ENCODE data around the gene GCSAML. TPM values are rescaled to one million over a fixed set of nuclear protein-coding genes. Genes with fewer than 3 reads are reported as not detected.

Gene GCSAML
- total RNA-seq, 1 donor from 2014 or later = not detected

DNA sequence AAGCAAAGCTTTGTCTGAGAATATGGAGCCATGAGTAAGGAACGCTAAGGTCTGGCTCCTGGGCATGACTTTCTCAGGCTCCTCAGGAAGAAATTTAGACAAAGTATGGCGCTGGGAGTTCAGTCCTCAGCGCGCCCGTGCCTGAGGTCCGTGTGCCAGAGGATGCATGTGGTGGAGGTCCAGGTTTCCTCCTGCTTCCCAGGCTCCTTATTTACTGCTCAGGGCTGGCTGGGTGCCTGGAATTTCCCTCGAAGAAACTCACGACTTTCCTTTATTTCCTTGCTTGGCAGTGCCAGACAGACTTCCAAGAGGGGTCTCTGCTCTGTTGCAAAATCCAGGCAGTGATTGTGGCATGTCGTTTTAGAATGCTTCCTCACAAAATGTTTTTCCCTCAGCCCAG lies 13.3 kb downstream of the GCSAML start:
- Mint-ChIP-seq H3K27ac (ENCODE audit: unreplicated experiment) (no peak overlapping the region), H3K27me3 (ENCODE audit: low read depth) (no peaks in the 10 kb centered on the region), H3K9me3 (ENCODE audit: low read depth) (no peaks in the 10 kb centered on the region), H3K4me3 (ENCODE audit: unreplicated experiment) (no peak overlapping the region), H3K4me1 (ENCODE audit: low read depth) (peaks cover 5% of the 10 kb centered on the region), H3K36me3 (ENCODE audit: low read depth) (no peaks in the 10 kb centered on the region)
- no peak for DNase-seq (ENCODE audit: low spot score)
- TF ChIP-seq, protein P1, sequence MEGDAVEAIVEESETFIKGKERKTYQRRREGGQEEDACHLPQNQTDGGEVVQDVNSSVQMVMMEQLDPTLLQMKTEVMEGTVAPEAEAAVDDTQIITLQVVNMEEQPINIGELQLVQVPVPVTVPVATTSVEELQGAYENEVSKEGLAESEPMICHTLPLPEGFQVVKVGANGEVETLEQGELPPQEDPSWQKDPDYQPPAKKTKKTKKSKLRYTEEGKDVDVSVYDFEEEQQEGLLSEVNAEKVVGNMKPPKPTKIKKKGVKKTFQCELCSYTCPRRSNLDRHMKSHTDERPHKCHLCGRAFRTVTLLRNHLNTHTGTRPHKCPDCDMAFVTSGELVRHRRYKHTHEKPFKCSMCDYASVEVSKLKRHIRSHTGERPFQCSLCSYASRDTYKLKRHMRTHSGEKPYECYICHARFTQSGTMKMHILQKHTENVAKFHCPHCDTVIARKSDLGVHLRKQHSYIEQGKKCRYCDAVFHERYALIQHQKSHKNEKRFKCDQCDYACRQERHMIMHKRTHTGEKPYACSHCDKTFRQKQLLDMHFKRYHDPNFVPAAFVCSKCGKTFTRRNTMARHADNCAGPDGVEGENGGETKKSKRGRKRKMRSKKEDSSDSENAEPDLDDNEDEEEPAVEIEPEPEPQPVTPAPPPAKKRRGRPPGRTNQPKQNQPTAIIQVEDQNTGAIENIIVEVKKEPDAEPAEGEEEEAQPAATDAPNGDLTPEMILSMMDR (IDR thresholded peaks at IDR 0.05) = no peak

DNA sequence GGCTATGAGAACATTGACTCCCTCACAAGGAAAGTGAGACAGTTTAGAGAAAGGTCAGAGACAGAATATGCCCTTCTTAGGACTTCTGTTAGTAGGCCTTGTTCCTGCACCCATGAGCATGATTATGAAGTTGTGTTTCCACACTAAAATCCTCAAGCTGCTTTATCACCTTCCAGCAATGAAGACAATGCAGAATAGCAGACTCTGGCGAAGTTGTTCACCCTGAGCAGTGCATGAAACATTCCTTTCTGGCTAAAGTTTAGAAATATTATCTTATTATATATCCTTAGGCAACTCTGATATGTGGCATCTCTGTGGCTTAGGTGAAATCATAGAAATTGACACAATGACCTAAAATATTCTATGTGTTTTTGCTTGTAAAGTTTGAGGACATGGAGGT lies 25.3 kb downstream of the GCSAML start:
- no peak overlapping the region for H3K27ac Mint-ChIP-seq (ENCODE audit: unreplicated experiment)
- H3K27me3 Mint-ChIP-seq (ENCODE audit: low read depth) = peaks cover 1% of the 10 kb centered on the region
- peaks cover 27% of the 10 kb centered on the region for H3K9me3 Mint-ChIP-seq (ENCODE audit: low read depth)
- H3K4me3 Mint-ChIP-seq (ENCODE audit: unreplicated experiment) = no peak overlapping the region
- DNase-seq (ENCODE audit: low spot score) = no peak
- TF ChIP-seq, protein P1 (IDR thresholded peaks at IDR 0.05) = no peak
- H3K4me1 Mint-ChIP-seq (ENCODE audit: low read depth) = no peaks in the 10 kb centered on the region
- H3K36me3 Mint-ChIP-seq (ENCODE audit: low read depth) = peaks cover 3% of the 10 kb centered on the region

DNA sequence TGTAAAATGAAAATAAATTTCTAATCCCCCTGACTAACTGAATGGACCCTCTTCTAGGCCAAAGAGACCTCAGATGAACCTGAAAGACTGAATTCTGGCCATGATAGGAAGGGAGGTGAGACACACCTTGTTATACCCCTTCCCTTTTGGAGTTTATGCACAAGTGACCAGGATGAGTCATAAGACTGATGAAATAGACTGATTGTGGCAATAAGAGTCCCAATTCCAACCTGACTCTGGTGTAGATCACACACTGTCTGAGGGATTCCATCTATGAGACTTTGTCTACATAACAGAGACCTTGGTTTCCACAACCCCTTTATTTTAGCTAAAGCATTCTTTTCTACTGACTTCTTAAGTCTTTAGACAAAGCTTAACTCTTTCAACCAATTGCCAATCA lies 25.7 kb downstream of the GCSAML start:
- Mint-ChIP-seq H3K9me3 (ENCODE audit: low read depth) (peaks cover 22% of the 10 kb centered on the region), H3K27ac (ENCODE audit: unreplicated experiment) (no peak overlapping the region), H3K27me3 (ENCODE audit: low read depth) (peaks cover 1% of the 10 kb centered on the region), H3K36me3 (ENCODE audit: low read depth) (peaks cover 3% of the 10 kb centered on the region), H3K4me1 (ENCODE audit: low read depth) (no peaks in the 10 kb centered on the region), H3K4me3 (ENCODE audit: unreplicated experiment) (no peak overlapping the region)
- TF ChIP-seq, protein P1 (IDR thresholded peaks at IDR 0.05) = no peak
- DNase-seq (ENCODE audit: low spot score) = no peak

DNA sequence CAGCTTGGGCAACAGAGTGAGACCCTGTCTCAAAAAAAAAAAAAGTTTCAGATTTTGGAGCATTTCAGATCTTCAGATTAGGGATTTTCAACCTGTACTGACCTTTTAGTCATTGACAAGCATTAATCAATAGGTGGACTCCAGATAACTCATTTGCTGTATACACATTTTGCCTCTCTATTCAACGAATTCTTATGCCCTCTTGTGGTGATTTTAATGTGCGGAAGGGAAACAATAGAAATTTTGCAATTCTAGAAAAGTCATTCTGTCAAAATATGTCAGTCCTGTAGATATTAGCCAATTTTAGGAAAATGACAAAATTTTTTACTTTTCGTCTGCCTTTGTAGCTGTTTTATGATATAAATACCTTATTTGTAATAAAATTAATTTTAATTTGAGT lies 27.6 kb downstream of the GCSAML start:
- Mint-ChIP-seq H3K4me3 (ENCODE audit: unreplicated experiment) (no peak overlapping the region), H3K36me3 (ENCODE audit: low read depth) (no peaks in the 10 kb centered on the region), H3K4me1 (ENCODE audit: low read depth) (no peaks in the 10 kb centered on the region), H3K27ac (ENCODE audit: unreplicated experiment) (no peak overlapping the region), H3K27me3 (ENCODE audit: low read depth) (peaks cover 1% of the 10 kb centered on the region), H3K9me3 (ENCODE audit: low read depth) (peaks cover 6% of the 10 kb centered on the region)
- TF ChIP-seq, protein P1 (IDR thresholded peaks at IDR 0.05) = peak; percentile 76
- no peak for DNase-seq (ENCODE audit: low spot score)

DNA sequence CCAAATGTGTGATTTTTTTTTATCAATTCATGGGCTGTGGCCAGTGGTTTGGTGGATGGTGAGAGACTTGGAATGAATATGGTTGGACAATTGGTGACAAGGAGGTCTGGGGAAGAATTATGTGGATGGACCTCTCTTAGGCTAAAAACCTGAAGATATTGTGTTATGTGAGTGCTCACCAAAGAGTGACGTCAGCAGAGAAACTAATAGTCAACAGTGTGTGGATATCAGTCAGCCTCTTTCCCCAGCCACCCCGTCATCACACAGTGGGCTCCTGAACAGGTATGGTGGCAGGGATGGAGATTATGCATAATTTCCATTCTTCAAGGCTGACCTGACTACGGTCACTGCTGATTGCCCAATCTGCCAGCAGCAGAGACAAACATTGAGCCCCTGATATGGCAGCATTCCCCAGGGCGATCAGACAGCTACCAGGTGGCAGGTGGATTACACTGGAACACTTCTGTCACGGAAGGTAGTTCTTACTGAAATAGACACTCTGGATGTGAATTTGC lies 30.1 kb downstream of the GCSAML start:
- H3K27ac Mint-ChIP-seq (ENCODE audit: unreplicated experiment) = no peak overlapping the region
- H3K9me3 Mint-ChIP-seq (ENCODE audit: low read depth) = no peaks in the 10 kb centered on the region
- TF ChIP-seq, protein P1 (IDR thresholded peaks at IDR 0.05) = no peak
- H3K4me3 Mint-ChIP-seq (ENCODE audit: unreplicated experiment) = no peak overlapping the region
- DNase-seq (ENCODE audit: low spot score) = no peak
- no peaks in the 10 kb centered on the region for H3K36me3 Mint-ChIP-seq (ENCODE audit: low read depth)
- H3K27me3 Mint-ChIP-seq (ENCODE audit: low read depth) = peaks cover 13% of the 10 kb centered on the region
- no peaks in the 10 kb centered on the region for H3K4me1 Mint-ChIP-seq (ENCODE audit: low read depth)

All from chondrocyte (in vitro differentiated cells).